Activated CD8-positive, alpha-beta memory T cell treated with anti-CD3 and anti-CD28 coated beads, Interleukin-2, amount 10 ng/mL, durations not matched to agents 7 days and 5 days (primary cell): Measurements from ENCODE around the gene PSAT1. TPM values are rescaled to one million over a fixed set of nuclear protein-coding genes. Genes with fewer than 3 reads are reported as not detected.

Experiments
- ATAC-seq: fragments of 150-1000 bp; cut with Tn5 transposase; one replicate; pipeline ENCODE4 v1.10.0; 2021; ENCODE audit warnings: moderate library complexity
- CTCF ChIA-PET: fragments of 350-600 bp; sonication (Branson Sonifier 250); formaldehyde crosslinking; loops from one replicate; lab custom pipeline; 2021; ENCODE audit warnings: antibody characterized with exemption; lab: Charles Lee
- DNase-seq: peaks from one replicate; pipeline ENCODE4 v3.0.0-alpha.2; 2020
- H3K27ac Mint-ChIP-seq: one replicate; pipeline ENCODE4 v1.8.0; 2021; ENCODE audit warnings: mild to moderate bottlenecking, mixed read lengths
- H3K27me3 Mint-ChIP-seq: one replicate; pipeline ENCODE4 v1.8.0; 2021; ENCODE audit warnings: mixed read lengths
- H3K36me3 Mint-ChIP-seq: one replicate; pipeline ENCODE4 v1.8.0; 2021; ENCODE audit warnings: mild to moderate bottlenecking, mixed read lengths
- H3K4me1 Mint-ChIP-seq: one replicate; pipeline ENCODE4 v1.8.0; 2021; ENCODE audit warnings: mixed read lengths
- H3K4me3 Mint-ChIP-seq: one replicate; pipeline ENCODE4 v1.8.0; 2021; ENCODE audit warnings: mild to moderate bottlenecking, moderate library complexity, mixed read lengths
- H3K9me3 Mint-ChIP-seq: one replicate; pipeline ENCODE4 v1.8.0; 2022; ENCODE audit warnings: low read depth, mixed read lengths
- total RNA-seq, 2 experiments: library from RNA; stranded (reverse); gene quantifications; one replicate each; pipeline ENCODE4 v1.2.3, GENCODE V29; 2021

PSAT1 gene
- total RNA-seq, 2 experiments from 2014 or later, result 72.8 to 118 TPM

GRCh38 chr9:78314550-78314949, 17.6 kb downstream of the PSAT1 start:
- ATAC-seq (no peak), DNase-seq (no peak)
- H3K9me3 Mint-ChIP-seq, result no peaks in the 10 kb centered on the region
- H3K27me3 Mint-ChIP-seq, result no peaks in the 10 kb centered on the region
- peak overlapping the region; percentile 48 for H3K27ac Mint-ChIP-seq
- H3K4me1 Mint-ChIP-seq, result no peaks in the 10 kb centered on the region
- CTCF ChIA-PET, result no interaction called here
- H3K36me3 Mint-ChIP-seq, result peaks cover 52% of the 10 kb centered on the region
- no peak overlapping the region for H3K4me3 Mint-ChIP-seq

- no peak for ATAC-seq
- Mint-ChIP-seq H3K36me3 (peaks cover 54% of the 10 kb centered on the region), H3K27me3 (no peaks in the 10 kb centered on the region), H3K4me1 (no peaks in the 10 kb centered on the region), H3K4me3 (no peak overlapping the region), H3K9me3 (no peaks in the 10 kb centered on the region), H3K27ac (peak overlapping the region; percentile 48)
- CTCF ChIA-PET, result interaction anchor here (0.7 to 1.0 kb wide), 2 partner anchors 13 to 54 kb away, joined by 3 read pairs; no protein-coding TSS in a partner anchor
- no peak for DNase-seq
These were observed 18.3 kb downstream of the PSAT1 start for GRCh38 chr9:78314953-78315870.

- H3K9me3 Mint-ChIP-seq, result no peaks in the 10 kb centered on the region
These were observed 19.4 kb downstream of the PSAT1 start for GRCh38 chr9:78316166-78316892.

GRCh38 chr9:78319197-78320029, 22.5 kb downstream of the PSAT1 start:
- no peak overlapping the region for H3K4me3 Mint-ChIP-seq
- no peaks in the 10 kb centered on the region for H3K4me1 Mint-ChIP-seq
- no peaks in the 10 kb centered on the region for H3K27me3 Mint-ChIP-seq
- peaks cover 70% of the 10 kb centered on the region for H3K36me3 Mint-ChIP-seq
- no peak for ATAC-seq
- CTCF ChIA-PET, result no interaction called here
- no peak for DNase-seq
- H3K27ac Mint-ChIP-seq, result no peak overlapping the region
- no peaks in the 10 kb centered on the region for H3K9me3 Mint-ChIP-seq

More at GRCh38 chr9:78316166-78316892, 19.4 kb downstream of the PSAT1 start:
- Mint-ChIP-seq H3K36me3 (peaks cover 59% of the 10 kb centered on the region), H3K27me3 (no peaks in the 10 kb centered on the region), H3K4me1 (no peaks in the 10 kb centered on the region), H3K4me3 (no peak overlapping the region), H3K27ac (no peak overlapping the region)
- no peak for DNase-seq
- ATAC-seq, result no peak
- CTCF ChIA-PET, result interaction anchor here (0.7 to 1.0 kb wide), 2 partner anchors 12 to 53 kb away, joined by 3 read pairs; no protein-coding TSS in a partner anchor

- ATAC-seq (no peak), DNase-seq (peak; percentile 12)
- Mint-ChIP-seq H3K9me3 (no peaks in the 10 kb centered on the region), H3K27ac (no peak overlapping the region), H3K4me3 (no peak overlapping the region), H3K27me3 (no peaks in the 10 kb centered on the region), H3K4me1 (no peaks in the 10 kb centered on the region), H3K36me3 (peaks cover 70% of the 10 kb centered on the region)
- CTCF ChIA-PET, result no interaction called here
These were observed 23.2 kb downstream of the PSAT1 start for GRCh38 chr9:78320030-78320693.

GRCh38 chr9:78320875-78321496, 24.1 kb downstream of the PSAT1 start:
- Mint-ChIP-seq H3K36me3 (peaks cover 78% of the 10 kb centered on the region), H3K27ac (no peak overlapping the region), H3K4me3 (no peak overlapping the region), H3K4me1 (no peaks in the 10 kb centered on the region), H3K27me3 (no peaks in the 10 kb centered on the region), H3K9me3 (no peaks in the 10 kb centered on the region)
- peak; percentile 12 for DNase-seq
- no peak for ATAC-seq
- CTCF ChIA-PET, result no interaction called here

- Mint-ChIP-seq H3K4me1 (no peaks in the 10 kb centered on the region), H3K9me3 (no peaks in the 10 kb centered on the region), H3K36me3 (peaks cover 77% of the 10 kb centered on the region), H3K4me3 (no peak overlapping the region), H3K27me3 (no peaks in the 10 kb centered on the region), H3K27ac (no peak overlapping the region)
- peak; percentile 29 for DNase-seq
- CTCF ChIA-PET, result no interaction called here
- ATAC-seq, result no peak
These were observed 24.6 kb downstream of the PSAT1 start for GRCh38 chr9:78321505-78321904.

- Mint-ChIP-seq H3K36me3 (peaks cover 76% of the 10 kb centered on the region), H3K27ac (no peak overlapping the region), H3K9me3 (no peaks in the 10 kb centered on the region), H3K4me1 (no peaks in the 10 kb centered on the region), H3K27me3 (no peaks in the 10 kb centered on the region), H3K4me3 (no peak overlapping the region)
- no peak for DNase-seq
- CTCF ChIA-PET, result interaction anchor here (1.1 kb wide), 1 partner anchor 10 kb away, joined by 3 read pairs; no protein-coding TSS in a partner anchor
- no peak for ATAC-seq
These were observed 27.2 kb downstream of the PSAT1 start for GRCh38 chr9:78324068-78324650.

GRCh38 chr9:78324682-78325081, 27.8 kb downstream of the PSAT1 start:
- Mint-ChIP-seq H3K36me3 (peaks cover 74% of the 10 kb centered on the region), H3K27ac (no peak overlapping the region), H3K4me1 (no peaks in the 10 kb centered on the region), H3K4me3 (no peak overlapping the region), H3K9me3 (no peaks in the 10 kb centered on the region), H3K27me3 (no peaks in the 10 kb centered on the region)
- ATAC-seq (no peak), DNase-seq (no peak)
- CTCF ChIA-PET, result interaction anchor here (1.1 kb wide), 1 partner anchor 9 kb away, joined by 3 read pairs; no protein-coding TSS in a partner anchor

GRCh38 chr9:78325343-78325742, 28.4 kb downstream of the PSAT1 start:
- Mint-ChIP-seq H3K4me3 (no peak overlapping the region), H3K9me3 (no peaks in the 10 kb centered on the region), H3K27me3 (no peaks in the 10 kb centered on the region), H3K36me3 (peaks cover 72% of the 10 kb centered on the region), H3K27ac (no peak overlapping the region), H3K4me1 (no peaks in the 10 kb centered on the region)
- CTCF ChIA-PET, result no interaction called here
- ATAC-seq (no peak), DNase-seq (no peak)

- Mint-ChIP-seq H3K27ac (no peak overlapping the region), H3K4me1 (peaks cover 3% of the 10 kb centered on the region), H3K36me3 (peaks cover 71% of the 10 kb centered on the region), H3K9me3 (no peaks in the 10 kb centered on the region), H3K4me3 (no peak overlapping the region), H3K27me3 (no peaks in the 10 kb centered on the region)
- DNase-seq (no peak), ATAC-seq (no peak)
- CTCF ChIA-PET, result no interaction called here
These were observed 29.0 kb downstream of the PSAT1 start for GRCh38 chr9:78325846-78326360.

GRCh38 chr9:78326564-78326963, 29.6 kb downstream of the PSAT1 start:
- no peaks in the 10 kb centered on the region for H3K27me3 Mint-ChIP-seq
- ATAC-seq (no peak), DNase-seq (no peak)
- no peaks in the 10 kb centered on the region for H3K9me3 Mint-ChIP-seq
- no peak overlapping the region for H3K4me3 Mint-ChIP-seq
- H3K36me3 Mint-ChIP-seq, result peaks cover 71% of the 10 kb centered on the region
- no peak overlapping the region for H3K27ac Mint-ChIP-seq
- peaks cover 7% of the 10 kb centered on the region for H3K4me1 Mint-ChIP-seq
- CTCF ChIA-PET, result interaction anchor here (1.0 kb wide), 1 partner anchor 43 kb away, joined by 3 read pairs; no protein-coding TSS in a partner anchor
